IMR-90 (cell line): ENCODE measurements around the gene PGRMC1. TPM values are rescaled to one million over a fixed set of nuclear protein-coding genes. Genes with fewer than 3 reads are reported as not detected.

Experiments
- ATAC-seq: fragments of 200-7000 bp; cut with Tn5 transposase; 2 replicates; pipeline ENCODE4 v1.9.1; 2020; ENCODE audit warnings: low read depth, mild to moderate bottlenecking, moderate library complexity
- BruUV-seq: library from RNA; stranded (reverse); fragments of 400-500 nt; replicated peaks from 2 replicates; lab custom pipeline; 2021; lab: Mats Ljungman, UMichigan
- CTCF ChIA-PET: fragments of 300-600 bp; formaldehyde crosslinking; extraction: SDS; loops from one replicate; lab custom pipeline; 2021; ENCODE audit warnings: antibody characterized with exemption; lab: Yijun Ruan, JAX
- POLR2A ChIA-PET: fragments of 300-600 bp; sonication (Branson Sonifier 250); formaldehyde crosslinking; loops from one replicate; lab custom pipeline; 2022; ENCODE audit warnings: antibody characterized with exemption; ENCODE audit not compliant: unreplicated experiment; lab: Charles Lee
- DNase-seq: peaks from one replicate; pipeline ENCODE4 v3.0.0; 2013
- H2AFZ ChIP-seq: replicated peaks from 2 replicates; pipeline ENCODE3; 2013; ENCODE audit warnings: low read length, mild to moderate bottlenecking; ENCODE audit not compliant: poor library complexity
- H2AK5ac ChIP-seq: 2 replicates; pipeline ENCODE4 v1.6.1; 2013; ENCODE audit warnings: low read depth, low read length, inconsistent platforms
- H2AK9ac ChIP-seq: replicated peaks from 2 replicates; pipeline ENCODE3; 2013; ENCODE audit warnings: mild to moderate bottlenecking, low read depth, low read length, moderate library complexity; ENCODE audit not compliant: poor library complexity
- H2BK120ac ChIP-seq: 2 replicates; pipeline ENCODE4 v1.6.1; 2013; ENCODE audit warnings: low read depth, low read length, inconsistent platforms
- H2BK15ac ChIP-seq: 3 replicates; pipeline ENCODE4 v1.6.1; 2013; ENCODE audit warnings: low read depth, low read length, inconsistent platforms
- H2BK20ac ChIP-seq: 2 replicates; pipeline ENCODE4 v1.6.1; 2013; ENCODE audit warnings: low read depth, mild to moderate bottlenecking, inconsistent platforms, low read length, moderate library complexity
- H2BK5ac ChIP-seq: 2 replicates; pipeline ENCODE4 v1.6.1; 2013; ENCODE audit warnings: mild to moderate bottlenecking, low read depth, low read length, inconsistent platforms; ENCODE audit not compliant: poor library complexity, severe bottlenecking
- H3K14ac ChIP-seq: replicated peaks from 2 replicates; pipeline ENCODE4 v1.6.1; 2013; ENCODE audit warnings: low read depth, low read length, inconsistent platforms
- H3K18ac ChIP-seq: 2 replicates; pipeline ENCODE4 v1.6.1; 2013; ENCODE audit warnings: low read depth, low read length, control low read depth
- H3K23ac ChIP-seq: 2 replicates; pipeline ENCODE4 v1.6.1; 2013; ENCODE audit warnings: low read depth, low read length, inconsistent platforms
- H3K27ac ChIP-seq: 2 replicates; pipeline ENCODE4 v1.5.1; 2013; ENCODE audit warnings: mild to moderate bottlenecking, control low read depth, low read length; ENCODE audit not compliant: insufficient read depth
- H3K27me3 ChIP-seq: 2 replicates; pipeline ENCODE4 v1.6.1; 2013; ENCODE audit warnings: low read length; ENCODE audit not compliant: control insufficient read depth, insufficient read depth
- H3K36me3 ChIP-seq: 2 replicates; pipeline ENCODE4 v1.6.1; 2013; ENCODE audit warnings: low read length, mixed read lengths; ENCODE audit not compliant: control insufficient read depth, insufficient read depth
- H3K4ac ChIP-seq: 2 replicates; pipeline ENCODE4 v1.6.1; 2013; ENCODE audit warnings: low read depth, low read length, inconsistent platforms
- H3K4me1 ChIP-seq: 2 replicates; pipeline ENCODE4 v1.6.1; 2013; ENCODE audit warnings: low read length, mixed read lengths; ENCODE audit not compliant: control insufficient read depth, insufficient read depth
- H3K4me2 ChIP-seq: 2 replicates; pipeline ENCODE4 v1.6.1; 2013; ENCODE audit warnings: low read depth, mild to moderate bottlenecking, control low read depth, low read length, moderate library complexity
- H3K4me3 ChIP-seq: 2 replicates; pipeline ENCODE4 v1.5.1; 2013; ENCODE audit warnings: low read depth, mild to moderate bottlenecking, control low read depth, low read length, moderate library complexity; ENCODE audit not compliant: insufficient read depth
- H3K56ac ChIP-seq: 2 replicates; pipeline ENCODE4 v1.6.1; 2013; ENCODE audit warnings: low read length, inconsistent platforms; ENCODE audit not compliant: insufficient read depth; ENCODE audit errors: extremely low read depth
- H3K79me1 ChIP-seq, 2 experiments: 2 replicates each; pipeline ENCODE4 v1.6.1; 2013; ENCODE audit warnings: low read length in 2 of 2, inconsistent platforms in 1 of 2, low read depth in 1 of 2
- H3K9ac ChIP-seq: 2 replicates; pipeline ENCODE4 v1.6.1; 2013; ENCODE audit warnings: low read depth, low read length, control low read depth
- H3K9me1 ChIP-seq: 2 replicates; pipeline ENCODE4 v1.6.1; 2013; ENCODE audit warnings: low read length, inconsistent platforms; ENCODE audit not compliant: insufficient read depth
- H3K9me3 ChIP-seq: 2 replicates; pipeline ENCODE4 v1.6.1; 2013; ENCODE audit warnings: low read length; ENCODE audit not compliant: control insufficient read depth, insufficient read depth
- H4K20me1 ChIP-seq: 2 replicates; pipeline ENCODE4 v1.6.1; 2013; ENCODE audit warnings: low read length, inconsistent platforms; ENCODE audit not compliant: insufficient read depth
- H4K5ac ChIP-seq: 2 replicates; pipeline ENCODE4 v1.6.1; 2013; ENCODE audit warnings: mild to moderate bottlenecking, low read depth, low read length, control low read depth
- H4K8ac ChIP-seq, 2 experiments: 2 replicates each; pipeline ENCODE4 v1.6.1; 2013; ENCODE audit warnings: low read depth in 2 of 2, low read length in 2 of 2, control low read depth in 1 of 2, inconsistent platforms in 1 of 2
- H4K91ac ChIP-seq: 2 replicates; pipeline ENCODE4 v1.6.1; 2013; ENCODE audit warnings: low read depth, low read length, inconsistent platforms; ENCODE audit not compliant: insufficient read depth
- BHLHE40 ChIP-seq: fragments of 150-350 bp; IDR thresholded peaks from 2 replicates; pipeline ENCODE4 v1.6.1; 2016; ENCODE audit warnings: mild to moderate bottlenecking, low read depth, low read length
- CHD1 ChIP-seq: IDR thresholded peaks from 2 replicates; pipeline ENCODE4 v1.6.1; 2012; ENCODE audit warnings: low read depth, low read length, improper control_type of control experiment
- CTCF ChIP-seq: conservative IDR thresholded peaks from 2 replicates; pipeline ENCODE4 v1.5.1; 2012; ENCODE audit warnings: mild to moderate bottlenecking, low read depth, low read length, improper control_type of control experiment
- SMC3 ChIP-seq: fragments of 150-350 bp; IDR thresholded peaks from 2 replicates; pipeline ENCODE4 v1.6.1; 2016; ENCODE audit warnings: low read depth, mild to moderate bottlenecking, antibody characterized with exemption, low read length, moderate library complexity
- WGBS, 2 experiments: methylation state at CpG; one replicate each; pipeline versions ENCODE4 v1.1.5 to v1.1.7; 2013; ENCODE audit warnings: missing lambda C conversion rate in 2 of 2; ENCODE audit not compliant: insufficient read length in 1 of 2; ENCODE audit errors: extremely low coverage in 2 of 2; 5-methylcytosine and 5-hydroxymethylcytosine counted together
- dilution Hi-C: fragments of 300-500 bp; cut with HindIII; formaldehyde crosslinking; loops from one replicate; pipeline ENCODE4 v1.14.3; 2018; ENCODE audit warnings: low sequenced_read_pairs; ENCODE audit not compliant: unreplicated experiment
- in situ Hi-C: fragments of 300-500 bp; cut with MboI; formaldehyde crosslinking; loops from 3 replicates; pipeline ENCODE4 v1.14.3; 2019; ENCODE audit warnings: low sequenced_read_pairs, inconsistent platforms, mixed read lengths
- intact Hi-C: fragments of 100-400 bp; cut with micrococcal nuclease; formaldehyde crosslinking; loops from 2 replicates; pipeline ENCODE4 v1.10.0; 2022
- polyA plus RNA-seq, 3 experiments: library from polyadenylated mRNA; depleted of rRNA; stranded (reverse); fragments of >200 nt; gene quantifications; 2 replicates each; pipeline ENCODE4 v1.2.3, GENCODE V29; 2012; ENCODE audit warnings: low replicate concordance in 1 of 3
- total RNA-seq: library from RNA; depleted of rRNA; stranded (reverse); fragments of >200 nt; gene quantifications from 2 replicates; pipeline ENCODE4 v1.2.3, GENCODE V29; 2012
- TF ChIP-seq, protein P1 (sequence below): fragments of 150-350 bp; IDR thresholded peaks from 2 replicates; pipeline ENCODE4 v1.6.1; 2016; ENCODE audit warnings: low read depth, mild to moderate bottlenecking, low read length, moderate library complexity, borderline replicate concordance

The PGRMC1 gene
- total and polyA plus RNA-seq, 2 of the 4 experiments (the other 2 are of a cell fraction), result 58.5 to 75.3 TPM

DNA sequence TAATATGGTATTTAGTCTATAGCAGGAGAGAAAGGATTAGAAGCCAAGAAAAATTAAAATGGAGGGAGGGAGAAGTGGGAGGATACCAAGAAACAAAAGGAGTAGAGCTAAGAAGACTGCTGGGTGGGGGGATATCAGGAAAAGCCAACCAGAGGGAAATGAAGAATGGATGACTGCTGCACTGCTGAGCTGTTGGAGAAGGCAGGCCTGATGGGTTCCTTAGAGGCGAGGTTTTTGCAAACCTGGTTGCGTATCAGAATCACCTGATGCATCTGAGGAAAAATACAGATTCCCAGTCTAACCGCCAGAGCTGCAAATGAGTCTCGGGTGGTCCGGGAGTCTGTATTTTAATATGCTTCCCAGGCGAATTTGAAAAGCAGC is 1.5 kb downstream of the PGRMC1 start:
- H3K23ac ChIP-seq, result no peak overlapping the region; the same call in 1 of the 2 replicates
- H2BK5ac ChIP-seq, result peak overlapping the region; percentile 69
- H4K5ac ChIP-seq, result no peak overlapping the region
- peak overlapping the region; percentile 80 for H3K4me2 ChIP-seq
- dilution Hi-C loops, result no loop called here
- intact Hi-C loops, result no loop called here
- H2BK120ac ChIP-seq, result no peak overlapping the region
- H3K14ac ChIP-seq, result peak overlapping the region; percentile 57
- H3K9me3 ChIP-seq, result no peaks in the 10 kb centered on the region
- H4K20me1 ChIP-seq, result no peaks in the 10 kb centered on the region
- no peak for ATAC-seq
- peak overlapping the region; percentile 53 for H2AK9ac ChIP-seq
- 60% methylated on average over 1 of the region's 6 CpGs; no CpG with 5 or more reads in 1 of the 2 experiments for WGBS, 2 experiments
- peak overlapping the region; percentile 88 for H3K4me3 ChIP-seq
- no peak overlapping the region for H2BK15ac ChIP-seq
- CTCF ChIA-PET, result interaction anchor here (1.5 kb wide), 1 partner anchor 119 kb away, joined by 4 read pairs; no protein-coding TSS in a partner anchor
- no peak overlapping the region for H3K18ac ChIP-seq
- H4K8ac ChIP-seq, result 0 out of 4 replicates have a peak overlapping the region, but pooled peaks of 1 of the 2 experiments have one; percentile 8
- H3K9me1 ChIP-seq, result 0 out of 2 replicates have a peak, but pooled peaks cover 3% of the 10 kb centered on the region
- peaks cover 2% of the 10 kb centered on the region for H3K27me3 ChIP-seq
- TF ChIP-seq, protein P1, sequence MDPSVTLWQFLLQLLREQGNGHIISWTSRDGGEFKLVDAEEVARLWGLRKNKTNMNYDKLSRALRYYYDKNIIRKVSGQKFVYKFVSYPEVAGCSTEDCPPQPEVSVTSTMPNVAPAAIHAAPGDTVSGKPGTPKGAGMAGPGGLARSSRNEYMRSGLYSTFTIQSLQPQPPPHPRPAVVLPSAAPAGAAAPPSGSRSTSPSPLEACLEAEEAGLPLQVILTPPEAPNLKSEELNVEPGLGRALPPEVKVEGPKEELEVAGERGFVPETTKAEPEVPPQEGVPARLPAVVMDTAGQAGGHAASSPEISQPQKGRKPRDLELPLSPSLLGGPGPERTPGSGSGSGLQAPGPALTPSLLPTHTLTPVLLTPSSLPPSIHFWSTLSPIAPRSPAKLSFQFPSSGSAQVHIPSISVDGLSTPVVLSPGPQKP, result no peak
- TF ChIP-seq CTCF (no peak), SMC3 (no peak), BHLHE40 (no peak), CHD1 (no peak)
- H3K36me3 ChIP-seq, result peaks cover 2% of the 10 kb centered on the region
- BruUV-seq, result no TSS peak
- in situ Hi-C loops, result no loop called here
- no peak overlapping the region for H4K91ac ChIP-seq
- no peak overlapping the region for H3K4ac ChIP-seq
- H3K79me1 ChIP-seq, result peaks cover 0 to 25% of the 10 kb centered on the region in 2 experiments; a peak in 2 of 4 replicates
- no peak overlapping the region for H3K27ac ChIP-seq
- peaks cover 4% of the 10 kb centered on the region for H3K4me1 ChIP-seq
- H2AK5ac ChIP-seq, result no peak overlapping the region
- POLR2A ChIA-PET, result no interaction called here
- no peak overlapping the region for H2AFZ ChIP-seq
- DNase-seq, result no peak
- no peak overlapping the region for H2BK20ac ChIP-seq
- H3K56ac ChIP-seq, result no peak overlapping the region
- peak overlapping the region; percentile 58; the same call in 1 of the 2 replicates for H3K9ac ChIP-seq
